Mesothelial cell of epicardium (in vitro differentiated cells): Measurements from ENCODE around the gene OLAH. TPM values are rescaled to one million over a fixed set of nuclear protein-coding genes. Genes with fewer than 3 reads are reported as not detected.
"Not testable (repeated sequence)": the region's sequence is repeated elsewhere in the genome, so short reads cannot be mapped to it uniquely, and the experiment has no call there.

ENCODE experiments used
- DNase-seq, 2 experiments: peaks; one replicate each; pipeline ENCODE4 v3.0.0; 2021; ENCODE audit warnings: low spot score in 2 of 2; ENCODE audit not compliant: unreplicated experiment in 2 of 2
- H3K27ac Mint-ChIP-seq: 2 replicates; pipeline ENCODE4 v1.8.0; 2021; ENCODE audit warnings: mixed read lengths
- H3K27me3 Mint-ChIP-seq: 2 replicates; pipeline ENCODE4 v1.8.0; 2021; ENCODE audit warnings: low read depth, mixed read lengths
- H3K36me3 Mint-ChIP-seq: 2 replicates; pipeline ENCODE4 v1.8.0; 2021; ENCODE audit warnings: mixed read lengths
- H3K4me1 Mint-ChIP-seq: 2 replicates; pipeline ENCODE4 v1.8.0; 2021; ENCODE audit warnings: mixed read lengths
- H3K4me3 Mint-ChIP-seq: 2 replicates; pipeline ENCODE4 v1.8.0; 2021; ENCODE audit warnings: mild to moderate bottlenecking, moderate library complexity, mixed read lengths
- H3K9me3 Mint-ChIP-seq: 2 replicates; pipeline ENCODE4 v1.8.0; 2021; ENCODE audit warnings: mixed read lengths
- total RNA-seq: library from RNA; stranded (reverse); gene quantifications from 3 replicates; pipeline ENCODE4 v1.2.1, GENCODE V29; 2021
- TF ChIP-seq, protein P1 (sequence below): fragments of 200-600 bp; sonication (generic); IDR thresholded peaks from one replicate; pipeline ENCODE4 v1.5.0; 2021; ENCODE audit warnings: antibody characterized with exemption; ENCODE audit not compliant: unreplicated experiment

Gene OLAH
- total RNA-seq: 0.54 to 0.84 TPM (median 0.69 TPM) in 3 replicates

GRCh38 chr10:15043674-15044073 is at the start of gene OLAH:
TSS of gene OLAH (plus strand) at chr10:15043943. CDS start at chr10:15047289, 3,346 bp downstream.
- TF ChIP-seq, protein P1, sequence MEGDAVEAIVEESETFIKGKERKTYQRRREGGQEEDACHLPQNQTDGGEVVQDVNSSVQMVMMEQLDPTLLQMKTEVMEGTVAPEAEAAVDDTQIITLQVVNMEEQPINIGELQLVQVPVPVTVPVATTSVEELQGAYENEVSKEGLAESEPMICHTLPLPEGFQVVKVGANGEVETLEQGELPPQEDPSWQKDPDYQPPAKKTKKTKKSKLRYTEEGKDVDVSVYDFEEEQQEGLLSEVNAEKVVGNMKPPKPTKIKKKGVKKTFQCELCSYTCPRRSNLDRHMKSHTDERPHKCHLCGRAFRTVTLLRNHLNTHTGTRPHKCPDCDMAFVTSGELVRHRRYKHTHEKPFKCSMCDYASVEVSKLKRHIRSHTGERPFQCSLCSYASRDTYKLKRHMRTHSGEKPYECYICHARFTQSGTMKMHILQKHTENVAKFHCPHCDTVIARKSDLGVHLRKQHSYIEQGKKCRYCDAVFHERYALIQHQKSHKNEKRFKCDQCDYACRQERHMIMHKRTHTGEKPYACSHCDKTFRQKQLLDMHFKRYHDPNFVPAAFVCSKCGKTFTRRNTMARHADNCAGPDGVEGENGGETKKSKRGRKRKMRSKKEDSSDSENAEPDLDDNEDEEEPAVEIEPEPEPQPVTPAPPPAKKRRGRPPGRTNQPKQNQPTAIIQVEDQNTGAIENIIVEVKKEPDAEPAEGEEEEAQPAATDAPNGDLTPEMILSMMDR: no peak
- peak within 1 kb of the TSS; percentile 27 for H3K27ac Mint-ChIP-seq
- peaks cover 12% of the 10 kb centered on the region for H3K4me1 Mint-ChIP-seq
- H3K27me3 Mint-ChIP-seq: no peaks in the 10 kb centered on the region
- DNase-seq: no peak
- no peak within 1 kb of the TSS for H3K4me3 Mint-ChIP-seq
- H3K36me3 Mint-ChIP-seq: no peaks in the 10 kb centered on the region
- peaks cover 4% of the 10 kb centered on the region for H3K9me3 Mint-ChIP-seq

DNA sequence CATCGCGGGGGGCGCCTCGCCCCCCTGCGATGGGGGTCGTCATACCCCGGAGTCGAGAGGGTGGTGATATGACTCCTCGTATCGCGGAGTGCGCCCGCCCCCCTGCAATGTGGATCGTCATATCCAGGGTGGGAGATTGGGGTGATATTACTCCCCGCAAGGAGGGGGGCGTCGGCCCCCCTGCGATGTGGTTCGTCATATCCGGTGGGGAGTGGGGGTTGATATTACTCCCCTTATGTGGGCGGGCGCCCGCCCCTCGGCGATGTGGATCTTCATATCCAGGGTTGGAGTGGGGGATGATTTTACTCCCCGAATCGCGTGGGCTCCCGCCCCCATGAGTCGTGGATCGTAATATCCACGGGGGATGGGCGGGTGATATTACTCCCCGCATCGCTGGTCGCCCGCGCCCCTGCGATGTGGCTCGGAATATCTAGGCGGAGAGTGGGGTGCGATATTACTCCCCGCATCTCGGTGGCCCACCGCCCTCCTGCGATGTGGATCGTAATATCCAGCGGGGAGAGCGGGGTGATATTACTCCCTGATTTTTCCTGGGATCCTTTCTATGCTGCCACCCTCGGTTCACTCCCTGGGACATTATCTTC is 47.7 kb upstream of the OLAH start:
- Mint-ChIP-seq H3K4me3 (no peak overlapping the region), H3K27me3 (peaks cover 4% of the 10 kb centered on the region), H3K4me1 (peaks cover 25% of the 10 kb centered on the region), H3K36me3 (no peaks in the 10 kb centered on the region), H3K27ac (no peak overlapping the region), H3K9me3 (peaks cover 19% of the 10 kb centered on the region)
- DNase-seq: no peak
- TF ChIP-seq, protein P1: no peak

GRCh38 chr10:15013530-15013929 is 30.2 kb upstream of the OLAH start:
- not testable (repeated sequence) for H3K9me3 Mint-ChIP-seq, H3K27ac Mint-ChIP-seq, H3K4me1 Mint-ChIP-seq, H3K27me3 Mint-ChIP-seq, H3K4me3 Mint-ChIP-seq, H3K36me3 Mint-ChIP-seq, DNase-seq

DNA sequence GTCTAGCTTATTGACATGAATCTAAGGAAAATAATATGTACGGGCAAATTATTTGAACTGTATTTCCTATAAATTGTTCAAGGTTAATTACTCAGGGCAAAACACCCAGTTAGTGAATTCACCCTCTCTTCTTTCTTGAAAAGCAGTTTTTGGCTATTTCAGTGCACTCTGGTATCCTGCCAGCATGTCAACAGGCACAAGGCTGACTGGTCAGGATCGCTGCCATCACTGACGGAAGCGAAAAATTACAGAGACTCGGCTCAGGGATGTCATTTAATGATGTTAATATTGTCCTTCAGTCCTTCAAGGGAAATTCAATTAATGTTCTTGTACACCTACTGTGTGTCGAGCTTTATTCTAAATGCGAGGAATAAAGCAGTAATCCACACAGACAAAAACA is 28.3 kb upstream of the OLAH start:
- H3K27me3 Mint-ChIP-seq: peaks cover 4% of the 10 kb centered on the region
- H3K27ac Mint-ChIP-seq: no peak overlapping the region
- H3K4me1 Mint-ChIP-seq: peaks cover 7% of the 10 kb centered on the region
- DNase-seq: no peak
- no peaks in the 10 kb centered on the region for H3K9me3 Mint-ChIP-seq
- TF ChIP-seq, protein P1: no peak
- H3K4me3 Mint-ChIP-seq: no peak overlapping the region
- no peaks in the 10 kb centered on the region for H3K36me3 Mint-ChIP-seq

GRCh38 chr10:15020966-15021365 is 22.8 kb upstream of the OLAH start:
- not testable (repeated sequence) for H3K9me3 Mint-ChIP-seq

DNA sequence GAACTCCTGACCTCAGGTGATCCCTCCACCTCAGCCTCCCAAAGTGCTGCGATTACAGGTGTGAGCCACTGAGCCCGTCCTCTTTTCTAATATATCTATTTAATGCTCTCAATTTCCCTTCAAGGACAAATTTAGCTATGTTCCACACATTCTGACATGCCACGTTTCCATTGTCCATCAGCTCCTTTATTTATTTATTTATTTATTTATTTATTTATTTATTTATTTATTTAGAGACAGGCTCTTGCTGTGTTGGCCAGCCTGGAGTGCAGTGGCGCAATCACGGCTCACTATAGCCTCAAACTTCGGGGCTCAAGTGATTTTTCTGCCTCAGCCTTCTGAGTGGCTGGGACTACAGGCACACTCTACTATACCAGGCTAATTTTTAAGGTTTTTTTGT is 20.7 kb upstream of the OLAH start:
- H3K4me3 Mint-ChIP-seq, H3K9me3 Mint-ChIP-seq, DNase-seq, H3K27me3 Mint-ChIP-seq, H3K36me3 Mint-ChIP-seq, H3K27ac Mint-ChIP-seq: not testable (repeated sequence)
- H3K4me1 Mint-ChIP-seq: peaks cover 11% of the 10 kb centered on the region

More at GRCh38 chr10:15020966-15021365, 22.8 kb upstream of the OLAH start:
- H3K4me1 Mint-ChIP-seq, H3K27ac Mint-ChIP-seq, H3K27me3 Mint-ChIP-seq, H3K4me3 Mint-ChIP-seq, H3K36me3 Mint-ChIP-seq, DNase-seq: not testable (repeated sequence)

GRCh38 chr10:15024017-15025004 is 19.4 kb upstream of the OLAH start:
- not testable (repeated sequence) for H3K4me3 Mint-ChIP-seq, H3K27me3 Mint-ChIP-seq, H3K36me3 Mint-ChIP-seq, DNase-seq, H3K9me3 Mint-ChIP-seq
- Mint-ChIP-seq H3K27ac (peak overlapping the region; percentile 1), H3K4me1 (peaks cover 15% of the 10 kb centered on the region)

DNA sequence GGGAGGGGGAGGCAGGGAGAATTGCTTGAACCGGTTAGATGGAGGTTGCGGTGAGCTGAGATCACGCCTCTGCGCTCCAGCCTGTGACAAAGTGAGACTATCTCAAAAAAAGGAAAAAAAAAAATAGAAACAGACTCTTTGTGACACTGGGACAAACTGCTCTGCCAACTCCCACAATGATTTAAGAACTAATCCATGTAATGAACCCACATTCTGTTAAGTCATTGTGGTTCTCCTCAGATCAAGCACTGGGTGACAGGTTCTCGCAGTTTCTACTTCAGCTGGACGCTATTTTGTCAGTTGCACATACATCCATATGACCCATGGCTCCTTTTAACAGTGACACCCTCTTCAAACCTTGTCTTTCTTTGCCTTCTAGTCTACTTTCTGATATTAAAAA is 18.7 kb upstream of the OLAH start:
- not testable (repeated sequence) for H3K27ac Mint-ChIP-seq, H3K36me3 Mint-ChIP-seq, H3K27me3 Mint-ChIP-seq, H3K4me3 Mint-ChIP-seq, DNase-seq, H3K9me3 Mint-ChIP-seq
- peaks cover 15% of the 10 kb centered on the region for H3K4me1 Mint-ChIP-seq
